CD4-positive, alpha-beta T cell treated with Interleukin-21 for 1 hour (primary cell): ENCODE measurements around the gene AP4B1.
A peak's percentile ranks its signal among the peaks of the same experiment; 100 is the strongest.

Experiments used
- DNase-seq: peaks from one replicate; pipeline ENCODE4 v3.0.0-alpha.2; 2020

The AP4B1 gene

DNA sequence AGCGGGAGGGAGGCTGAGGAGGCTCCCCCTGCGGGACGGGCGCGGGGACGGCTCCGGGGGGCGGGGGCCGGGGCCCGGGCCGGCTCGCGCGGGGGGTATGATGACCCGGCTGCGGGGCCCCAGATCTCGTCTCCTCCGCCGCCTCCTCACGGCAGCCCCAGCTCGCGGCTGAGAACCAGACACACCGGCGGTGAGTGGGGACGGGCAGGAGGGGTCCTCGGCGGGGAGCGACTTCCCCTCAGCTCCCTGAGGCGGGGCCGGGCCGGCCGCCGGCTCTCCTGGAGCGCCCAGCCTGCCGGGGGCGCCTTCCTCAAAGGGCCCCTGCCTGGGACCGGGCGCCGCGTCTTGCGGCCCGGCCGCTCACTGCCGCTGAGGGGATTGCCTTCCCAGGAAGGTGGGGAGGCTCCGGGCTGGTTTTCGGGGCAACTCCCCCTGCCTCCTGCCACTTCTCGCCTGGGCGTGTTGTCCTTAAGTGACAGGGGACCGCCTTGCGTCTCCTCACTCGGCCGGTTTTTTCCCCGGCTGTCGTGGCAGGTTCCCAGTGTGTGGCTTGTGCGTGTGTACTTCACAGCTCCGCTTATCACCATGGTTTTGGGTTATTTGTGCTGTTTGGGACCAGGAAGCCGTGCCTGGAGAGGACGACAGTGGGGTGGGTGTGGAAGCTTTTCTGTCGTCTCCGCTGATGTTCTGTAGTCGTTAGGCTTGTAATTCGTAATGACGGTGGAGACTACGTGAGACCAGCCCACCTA lies 25.3 kb upstream of the AP4B1 start:
- DNase-seq, result peak; percentile 86

DNA sequence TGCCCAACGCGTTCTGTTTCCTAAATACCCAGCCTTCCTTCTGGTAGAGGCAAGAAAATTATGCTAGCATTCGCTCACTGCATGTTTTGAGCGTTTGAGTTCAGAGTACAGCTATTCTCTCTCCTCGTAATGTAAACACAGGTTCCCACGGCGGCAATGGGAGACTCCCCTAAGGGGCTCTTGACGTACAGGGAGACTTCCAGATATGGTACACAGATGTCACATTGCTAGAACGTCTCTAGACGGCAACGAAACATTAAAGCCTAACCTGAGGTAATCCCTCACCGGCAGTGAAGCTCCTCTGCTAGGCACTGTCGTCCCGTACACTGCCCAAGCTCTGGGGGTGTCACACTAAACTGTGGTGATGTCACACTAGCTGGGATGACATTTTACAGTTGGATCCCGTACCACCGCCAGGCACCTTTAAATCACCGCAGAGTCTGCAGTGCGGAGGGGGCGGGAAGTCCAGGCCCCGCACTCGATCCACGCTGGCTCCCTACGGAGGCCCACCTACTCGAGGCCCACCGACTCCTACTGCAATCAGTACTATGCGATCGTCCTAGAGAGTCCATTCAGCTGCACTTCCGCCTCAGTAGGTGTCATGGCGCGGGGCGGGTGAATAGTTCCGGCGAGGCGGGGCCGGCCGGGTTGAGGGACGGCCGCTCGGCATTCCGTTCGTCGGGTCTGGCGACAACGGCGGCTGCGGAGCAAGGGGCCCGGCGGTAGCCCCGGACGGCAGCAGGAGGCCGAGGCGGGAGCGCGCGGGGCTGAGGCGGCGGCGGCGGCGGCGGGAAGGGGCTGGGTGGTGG lies 24.5 kb upstream of the AP4B1 start, which contains the start of gene HIPK1:
Gene HIPK1, plus strand, starts transcription at position 384 of the 809 bp plus-strand sequence.
- peak; percentile 94 for DNase-seq

DNA sequence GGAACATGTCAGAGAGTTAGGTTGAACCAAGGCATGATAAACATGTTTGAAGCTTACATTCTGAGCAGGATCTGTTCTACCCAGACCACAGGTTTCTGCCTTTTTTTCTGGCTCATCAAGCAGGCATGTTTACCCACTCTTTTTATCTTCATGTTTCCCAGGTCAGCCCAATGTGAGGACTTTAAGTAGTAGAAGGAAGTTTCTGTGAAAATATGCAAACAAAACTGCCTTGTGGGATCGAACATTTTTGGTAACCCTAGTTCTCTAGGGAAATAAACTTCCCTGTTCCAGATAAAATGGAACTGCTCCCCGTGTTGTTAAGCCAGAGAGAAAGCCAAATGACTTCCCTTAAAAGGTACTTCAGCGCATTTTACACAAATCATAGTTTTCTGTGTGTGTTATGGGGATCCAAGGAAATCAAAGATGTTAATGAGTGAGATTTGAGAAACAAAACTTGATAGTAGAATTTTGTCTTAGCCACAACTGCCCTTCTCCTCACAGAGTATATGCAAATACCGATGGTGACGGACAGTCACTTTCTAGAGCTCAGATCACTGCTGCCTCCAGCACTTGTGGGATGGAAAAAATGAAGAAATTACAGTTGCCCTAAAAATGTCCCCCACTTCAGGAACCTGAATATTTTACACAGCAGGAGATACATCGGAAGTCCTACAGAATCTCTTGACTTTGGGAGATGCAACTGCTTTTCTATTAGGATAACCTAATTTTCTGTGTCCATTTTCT lies 23.8 kb upstream of the AP4B1 start:
- DNase-seq, result no peak

DNA sequence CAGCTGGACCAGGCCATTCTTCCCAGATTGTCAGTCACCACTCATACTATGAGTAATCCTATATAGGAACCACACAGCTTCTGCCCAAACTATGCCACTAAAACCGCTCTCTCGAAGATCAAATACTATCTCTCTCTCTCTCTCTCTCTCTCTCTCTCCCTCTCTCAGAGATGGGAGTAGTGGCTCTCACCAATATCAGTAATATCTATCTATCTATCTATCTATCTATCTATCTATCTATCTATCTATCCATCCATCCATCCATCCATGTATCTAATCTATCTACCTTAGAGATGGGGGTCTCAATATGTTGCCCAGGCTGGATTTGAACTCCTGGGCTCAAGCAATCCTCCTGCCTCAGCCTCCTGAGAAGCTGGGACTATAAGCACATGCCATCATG lies 19.9 kb upstream of the AP4B1 start:
- no peak for DNase-seq

DNA sequence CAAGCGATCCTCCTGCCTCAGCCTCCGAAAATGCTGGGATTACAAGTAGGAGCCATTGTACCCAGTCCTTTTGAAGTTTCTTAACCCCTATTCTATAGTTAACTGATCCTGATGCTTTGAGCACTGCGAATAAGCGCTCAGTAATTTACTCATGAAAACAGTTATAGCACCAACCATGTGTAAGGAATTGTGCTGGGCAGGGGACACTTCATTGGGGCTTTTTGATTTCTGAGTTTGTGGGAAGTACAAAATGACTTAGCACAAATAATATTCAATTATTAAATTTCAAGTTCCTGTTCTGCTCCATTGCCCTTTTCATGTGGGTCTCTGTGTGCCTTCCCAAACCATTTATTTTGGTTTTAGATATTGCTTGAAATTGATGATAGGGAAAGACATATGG lies 18.4 kb upstream of the AP4B1 start:
- DNase-seq, result no peak

DNA sequence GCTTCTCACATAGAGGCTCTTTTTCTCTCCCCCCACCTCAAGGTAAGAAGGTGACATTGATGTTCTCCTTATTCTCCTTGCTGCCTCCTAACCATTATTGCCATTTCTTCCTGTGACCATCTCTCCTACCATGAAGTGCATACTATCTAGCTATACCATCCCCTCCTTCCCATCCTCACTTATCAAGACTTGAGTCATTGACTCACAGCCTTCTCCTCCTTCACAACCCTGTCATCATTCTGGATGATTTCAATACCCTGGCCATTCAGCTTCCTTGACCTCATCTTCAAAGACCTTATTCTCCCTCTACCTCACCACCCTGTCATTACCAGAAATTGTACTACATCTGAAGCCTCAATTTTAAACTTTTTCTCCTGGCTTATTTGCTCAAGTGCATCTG lies 13.6 kb upstream of the AP4B1 start:
- DNase-seq, result no peak

DNA sequence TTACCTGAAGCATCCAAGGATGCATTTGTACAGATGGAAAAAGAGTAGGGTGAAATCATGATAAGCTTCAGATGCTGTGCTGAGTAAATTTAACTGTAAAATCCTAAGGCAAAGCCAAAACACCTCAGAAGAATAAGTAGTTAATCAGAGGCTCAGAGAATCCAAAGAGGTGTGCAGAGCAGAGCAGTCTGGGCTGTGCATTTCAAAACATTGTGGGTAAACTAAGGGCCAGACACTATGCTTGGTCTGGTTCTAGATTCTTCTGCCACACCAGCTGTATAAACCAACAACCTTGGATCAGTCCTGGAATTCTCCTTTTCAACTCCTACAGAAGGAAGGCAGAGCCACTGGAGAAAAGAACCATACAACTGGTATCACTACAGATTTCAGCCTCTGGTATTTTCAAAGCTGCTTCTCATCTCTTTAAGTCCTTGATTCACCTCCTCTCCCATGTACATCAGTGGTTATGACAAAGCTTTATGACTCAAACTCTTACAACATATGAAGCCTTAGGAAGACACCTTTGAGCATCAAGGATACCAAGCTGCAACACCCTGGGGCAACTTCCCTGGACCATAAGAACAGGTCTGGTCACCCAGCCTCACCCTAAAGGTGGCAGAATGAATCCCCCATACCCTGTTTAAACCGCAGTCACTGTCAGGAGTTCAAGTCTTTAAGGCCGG lies 12.9 kb upstream of the AP4B1 start:
- DNase-seq, result no peak

DNA sequence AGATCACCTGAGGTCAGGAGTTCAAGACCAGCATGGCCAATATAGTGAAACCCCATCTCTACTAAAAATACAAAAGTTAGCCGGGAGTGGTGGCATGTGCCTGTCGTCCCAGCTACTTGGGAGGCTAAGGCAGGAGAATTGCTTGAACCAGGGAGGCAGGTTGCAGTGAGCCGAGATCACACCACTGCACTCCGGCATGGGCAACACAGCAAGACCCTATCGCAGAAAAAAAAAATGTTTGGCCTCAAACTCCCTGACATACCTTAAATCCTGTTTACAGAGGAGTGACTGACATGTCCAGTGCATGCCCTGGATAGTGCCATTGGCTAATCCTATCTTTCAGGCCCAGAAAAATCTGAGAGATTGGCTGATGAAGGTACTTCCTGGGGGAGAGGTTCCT lies 12.4 kb upstream of the AP4B1 start:
- no peak for DNase-seq

DNA sequence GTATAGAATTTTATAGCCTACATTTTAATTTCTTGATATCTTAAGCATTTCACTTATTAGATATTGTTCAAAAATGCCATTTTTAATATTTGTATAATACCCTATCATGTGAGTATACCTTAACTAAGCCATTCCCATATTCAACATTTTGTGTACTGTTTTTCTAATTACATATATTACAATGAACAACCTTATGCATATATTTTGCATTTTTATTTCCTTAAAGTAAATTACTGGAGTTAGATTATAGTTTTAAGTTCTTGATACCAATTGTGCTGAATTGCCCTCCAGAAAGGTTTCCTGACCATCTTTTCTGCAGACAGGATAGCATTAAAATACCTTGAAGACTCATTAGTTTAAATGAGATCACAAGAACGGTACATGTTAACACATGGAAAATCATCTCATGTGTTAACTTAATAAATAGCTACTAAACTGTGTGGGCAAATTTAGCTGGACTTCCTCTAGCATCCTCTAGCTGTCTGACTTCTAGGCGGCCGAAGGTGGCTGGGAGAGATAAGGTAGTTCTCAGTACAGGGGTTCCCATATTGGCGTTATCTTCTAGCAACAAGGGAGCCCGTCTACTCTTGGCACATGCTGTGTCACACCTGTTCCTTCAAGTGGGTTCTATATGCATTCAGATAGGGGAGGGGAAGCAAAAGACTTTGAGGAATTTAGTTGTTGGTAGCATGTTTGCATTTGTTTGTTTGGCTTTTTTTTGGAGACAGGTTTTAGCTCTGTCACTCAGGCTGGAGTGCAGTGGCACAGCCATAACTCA lies 9.5 kb upstream of the AP4B1 start:
- DNase-seq, result no peak

DNA sequence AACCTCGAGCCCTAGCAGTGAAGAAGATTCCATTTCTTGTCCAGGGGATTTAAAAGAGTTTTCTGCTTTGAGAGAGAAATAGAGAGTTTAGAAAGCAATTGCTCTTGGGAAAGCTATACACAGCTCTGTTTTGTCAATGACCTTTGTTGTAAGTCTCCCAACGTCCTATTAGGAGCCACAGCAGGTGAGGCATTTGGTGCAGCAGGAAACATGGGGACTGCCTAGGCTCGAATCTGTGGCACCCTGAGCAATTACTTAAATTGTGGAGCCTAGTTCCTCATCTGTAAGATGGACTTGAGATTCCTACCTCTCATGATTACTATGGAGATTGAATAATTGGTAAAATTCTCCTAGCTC lies 8.7 kb upstream of the AP4B1 start:
- no peak for DNase-seq

DNA sequence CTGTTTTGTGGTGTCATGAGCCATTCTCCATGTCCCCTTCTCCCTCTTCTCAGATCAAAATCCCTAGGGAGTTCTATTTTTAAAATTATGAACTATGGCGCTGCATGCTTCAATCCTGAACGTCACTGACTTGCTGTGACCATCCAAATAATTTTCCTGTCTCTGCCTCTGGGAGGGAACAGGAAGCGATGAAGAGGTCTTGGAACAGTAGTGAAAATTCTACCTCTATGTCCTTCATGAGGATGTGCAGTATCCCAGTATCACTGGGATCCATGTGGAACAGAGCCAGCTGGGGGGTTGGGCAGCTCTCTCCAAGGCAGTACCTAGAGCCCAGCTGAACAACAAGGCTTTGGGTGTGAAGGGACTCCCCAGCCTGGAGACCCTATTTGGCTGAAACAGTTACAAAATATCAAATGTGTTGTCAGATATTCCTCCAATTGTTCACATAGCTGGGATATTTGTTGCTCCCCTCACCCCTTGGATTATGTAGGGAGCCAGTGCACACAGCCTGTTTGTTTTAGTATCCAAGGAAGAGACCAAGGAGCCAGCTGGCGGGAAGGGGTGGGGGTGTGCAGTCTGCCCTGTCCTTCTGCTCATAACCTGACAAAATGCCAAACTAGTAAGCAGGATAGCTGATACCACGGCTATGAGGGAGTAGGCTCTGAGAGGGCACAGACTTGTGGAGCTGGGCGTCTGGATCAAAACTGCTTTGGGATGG lies 8.2 kb upstream of the AP4B1 start:
- DNase-seq, result no peak

DNA sequence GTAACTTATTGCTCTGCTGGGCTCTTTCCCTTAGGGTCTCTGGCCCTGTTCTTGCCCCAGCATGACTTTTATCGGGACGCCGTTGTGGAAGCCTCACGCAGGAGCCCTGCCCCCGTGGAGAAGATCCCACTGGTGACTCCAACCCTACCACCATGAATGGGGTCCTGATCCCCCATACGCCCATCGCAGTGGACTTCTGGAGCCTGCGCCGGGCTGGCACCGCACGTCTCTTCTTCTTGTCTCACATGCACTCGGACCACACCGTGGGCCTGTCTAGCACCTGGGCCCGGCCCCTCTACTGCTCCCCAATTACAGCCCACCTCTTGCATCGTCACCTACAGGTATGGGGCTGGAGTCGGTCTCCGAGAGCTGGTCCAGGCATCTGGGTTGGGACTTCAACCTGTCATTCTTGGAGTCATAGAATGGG lies 849 bp upstream of the AP4B1 start:
- no peak for DNase-seq

DNA sequence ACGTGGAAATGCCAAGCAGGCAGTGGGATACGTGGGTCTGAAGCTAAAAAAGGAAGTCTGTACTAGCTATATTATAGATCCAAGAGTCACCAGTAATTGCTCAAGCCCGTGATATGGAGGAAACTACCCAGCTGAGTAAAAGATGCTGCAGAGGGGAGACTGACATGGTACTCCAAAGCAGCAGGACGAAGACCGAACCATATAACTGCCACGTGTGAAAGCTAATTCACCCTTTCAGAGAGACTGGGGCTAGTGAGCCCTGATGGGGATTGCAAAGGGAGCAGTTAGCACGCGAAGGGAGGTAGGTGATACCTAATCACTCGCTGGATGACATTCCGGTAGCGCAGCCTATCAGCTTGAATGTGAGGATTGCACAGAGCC lies 316 bp downstream of the AP4B1 start:
- DNase-seq, result no peak

DNA sequence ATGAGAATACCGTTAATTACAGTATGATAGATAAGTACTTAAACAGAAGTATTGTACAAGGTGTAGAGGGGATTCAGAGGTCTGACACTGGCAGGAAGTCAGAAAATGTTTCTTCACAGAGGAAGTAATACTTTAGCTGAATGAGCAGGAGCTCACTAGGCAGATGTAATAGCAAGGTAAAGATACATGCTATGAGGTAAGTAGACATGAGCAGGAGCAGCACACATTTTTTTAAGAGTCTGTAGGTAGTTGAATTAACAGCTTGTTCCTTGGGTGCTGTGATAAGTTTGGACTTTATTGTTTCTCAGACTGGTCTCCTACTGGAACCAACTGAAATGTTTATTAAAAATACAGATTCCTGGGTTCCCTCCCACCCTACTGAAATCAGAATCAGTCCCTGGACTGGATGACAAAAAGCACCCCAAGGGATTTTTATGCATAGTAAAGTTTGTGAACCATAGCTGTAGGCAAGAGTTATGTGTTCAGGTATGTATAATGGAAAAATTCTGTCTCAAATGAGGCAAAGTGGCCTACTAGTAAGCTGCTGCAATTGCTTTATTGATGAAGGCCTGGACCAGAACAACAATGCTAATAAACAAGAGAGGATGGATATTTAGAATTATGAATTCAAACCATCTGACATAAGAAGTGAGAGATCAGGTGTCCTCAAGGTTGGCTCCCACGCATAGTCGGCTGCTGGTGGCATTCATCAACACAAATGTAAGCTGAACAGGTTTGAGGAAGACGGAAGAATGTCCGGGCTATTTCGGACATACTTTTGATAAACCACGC lies 902 bp downstream of the AP4B1 start:
- DNase-seq, result peak; percentile 30

DNA sequence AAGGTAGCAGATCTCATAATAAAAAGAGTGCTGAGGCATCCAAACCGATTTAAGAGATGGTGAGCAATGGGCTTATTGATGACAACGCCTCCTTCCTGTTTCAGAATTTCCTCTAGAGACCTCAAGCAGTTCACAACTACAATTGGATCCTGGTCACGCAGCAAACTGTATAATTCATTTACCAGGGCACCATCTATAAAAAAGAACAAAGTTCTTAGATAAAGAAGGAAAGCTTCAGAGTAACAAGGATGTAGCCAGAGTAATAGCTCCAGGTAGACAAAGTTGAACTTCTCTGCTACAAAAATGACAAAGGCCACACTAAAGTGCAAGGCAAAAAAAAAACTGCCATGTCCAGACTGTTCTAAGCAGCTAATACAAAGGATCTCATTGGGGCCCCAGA lies 3.4 kb downstream of the AP4B1 start:
- DNase-seq, result no peak

DNA sequence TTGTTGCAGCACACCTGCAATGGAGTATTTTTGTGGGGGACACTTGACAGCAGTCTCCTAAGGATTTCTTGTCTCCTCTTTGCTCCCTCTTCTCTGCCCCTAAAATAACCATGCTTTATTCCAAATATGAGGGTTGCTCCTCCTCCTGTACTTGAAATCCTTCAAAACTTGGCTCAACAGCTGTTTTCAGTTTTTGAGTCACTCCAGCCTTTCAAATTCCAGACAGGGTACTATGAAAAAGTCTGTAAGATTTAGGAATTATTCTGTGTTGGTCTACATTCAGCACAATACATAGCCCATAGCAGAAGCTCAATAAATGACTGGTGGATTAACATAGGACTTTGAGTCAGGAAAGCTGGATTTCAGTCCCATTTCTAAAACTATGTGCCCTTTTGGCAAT lies 5.5 kb downstream of the AP4B1 start:
- no peak for DNase-seq

DNA sequence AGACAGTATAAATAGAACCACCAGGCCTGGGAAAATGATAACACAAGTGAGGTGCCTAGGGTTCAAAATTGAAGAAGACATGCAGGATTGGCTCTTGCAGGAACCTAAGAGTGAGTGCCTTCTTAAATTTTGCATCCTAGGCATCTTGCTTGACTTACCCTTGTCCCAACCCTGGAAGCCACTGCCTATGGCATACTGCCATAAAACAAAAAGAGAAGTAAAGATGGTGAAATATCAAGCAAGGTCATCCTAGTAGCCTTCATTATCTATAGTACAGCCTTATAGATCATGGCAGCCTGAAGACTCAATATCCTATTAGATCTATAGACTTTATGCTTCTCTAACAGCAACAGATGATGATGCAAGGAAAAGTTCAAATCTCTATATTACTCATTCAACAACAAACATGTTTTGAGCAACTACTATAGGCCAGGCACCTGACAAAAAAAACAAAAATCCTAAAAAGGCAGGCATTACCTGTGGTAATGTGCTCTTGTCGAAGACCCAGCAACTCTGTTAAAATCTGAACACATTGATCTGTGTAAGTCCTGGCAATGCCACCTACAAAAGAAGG lies 6.3 kb downstream of the AP4B1 start:
- DNase-seq, result no peak

DNA sequence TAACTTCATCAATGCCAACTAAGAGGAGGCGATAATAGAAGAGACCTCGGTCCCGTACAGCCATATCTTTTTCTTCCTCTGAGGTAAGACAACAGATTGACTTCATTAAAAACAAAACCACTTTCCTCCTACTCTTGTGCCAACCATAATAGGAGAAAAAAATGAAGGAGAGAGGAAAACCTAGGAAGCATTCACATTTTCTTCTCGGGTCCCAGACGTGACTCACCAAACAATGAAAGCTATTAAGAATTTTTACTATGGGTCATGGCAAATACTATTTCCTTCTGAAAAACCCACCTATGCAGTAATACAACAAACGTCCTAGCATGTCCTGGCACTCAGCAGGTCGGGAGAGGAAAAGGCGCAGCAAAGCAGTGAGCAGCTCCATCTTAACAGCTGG lies 8.6 kb downstream of the AP4B1 start:
- DNase-seq, result no peak

DNA sequence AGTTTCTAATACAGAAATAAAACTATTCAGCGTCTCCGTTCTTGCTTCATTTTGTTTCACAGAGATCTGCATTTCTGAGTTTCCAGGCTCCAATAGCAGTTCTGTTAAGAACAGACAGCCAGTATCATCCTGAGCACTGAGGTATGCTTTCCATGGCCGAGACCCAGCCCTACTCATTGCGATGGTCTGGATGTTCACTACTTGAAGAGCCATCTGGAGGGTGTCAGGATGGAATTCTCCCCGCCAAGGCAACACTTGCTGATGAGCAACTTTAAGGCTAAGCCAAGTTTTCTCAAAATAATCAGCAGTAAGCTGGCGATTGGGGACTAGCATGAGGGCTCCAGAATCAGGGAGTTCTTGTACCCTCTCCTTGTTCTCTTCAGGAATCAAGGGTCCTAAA lies 9.5 kb downstream of the AP4B1 start:
- no peak for DNase-seq

DNA sequence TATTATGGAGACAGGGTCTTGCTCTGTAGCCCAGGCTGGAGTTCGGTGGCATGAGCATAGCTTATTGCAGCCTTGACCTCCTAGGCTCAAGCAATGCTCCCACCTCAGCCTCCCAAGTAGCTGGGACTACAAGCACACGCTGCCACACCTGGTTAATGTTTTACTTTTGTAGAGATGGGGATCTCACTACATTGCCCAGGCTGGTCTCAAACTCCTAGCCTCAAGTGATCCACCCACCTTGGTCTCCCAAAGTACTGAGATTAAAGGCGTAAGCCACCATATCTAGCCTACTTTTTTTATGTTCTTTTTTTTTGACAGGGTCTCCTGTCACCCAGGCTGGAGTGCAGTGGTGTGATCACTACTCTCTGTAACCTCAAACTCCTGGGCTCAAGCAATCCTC lies 11.3 kb downstream of the AP4B1 start:
- DNase-seq, result no peak
